Caco-2 (cell line): Measurements from ENCODE around the gene LMF2. TPM values are rescaled to one million over a fixed set of nuclear protein-coding genes. Genes with fewer than 3 reads are reported as not detected.

ENCODE experiments used
- BruUV-seq: library from RNA; stranded (reverse); fragments of 400-500 nt; replicated peaks from 2 replicates; lab custom pipeline; 2021; lab: Mats Ljungman, UMichigan
- CTCF ChIA-PET: fragments of 300-600 bp; sonication (Branson Sonifier 250); formaldehyde crosslinking; loops from one replicate; lab custom pipeline; 2022; ENCODE audit warnings: antibody characterized with exemption; lab: Charles Lee
- POLR2A ChIA-PET: fragments of 300-600 bp; sonication (Branson Sonifier 250); formaldehyde crosslinking; loops from one replicate; lab custom pipeline; 2022; ENCODE audit warnings: antibody characterized with exemption; lab: Charles Lee
- DNase-seq, 2 experiments: peaks; one replicate each; pipeline versions ENCODE4 v3.0.0 to v3.0.0-alpha.2; 2020 to 2022
- H3K27me3 ChIP-seq: replicated peaks from 2 replicates; pipeline ENCODE4 v1.6.0; 2011; ENCODE audit warnings: low read length; ENCODE audit not compliant: control insufficient read depth, insufficient read depth
- H3K36me3 ChIP-seq: 2 replicates; pipeline ENCODE4 v1.5.1; 2011; ENCODE audit warnings: low read length; ENCODE audit not compliant: control insufficient read depth, insufficient read depth
- H3K4me1 ChIP-seq: fragments of 250-450 bp; sonication (Bioruptor Pico); 2 replicates; pipeline ENCODE4 v1.5.1; 2020; ENCODE audit warnings: mild to moderate bottlenecking
- H3K4me3 ChIP-seq: 2 replicates; pipeline ENCODE4 v1.5.1; 2011; ENCODE audit warnings: low read depth, mild to moderate bottlenecking, control low read depth, low read length
- H3K9me3 ChIP-seq: fragments of 250-450 bp; sonication (Bioruptor Pico); 2 replicates; pipeline ENCODE4 v1.5.1; 2020; ENCODE audit warnings: mild to moderate bottlenecking, moderate library complexity
- H3K27ac Mint-ChIP-seq: one replicate; pipeline ENCODE4 v1.8.0; 2022; ENCODE audit warnings: mixed read lengths; ENCODE audit not compliant: unreplicated experiment
- H3K27me3 Mint-ChIP-seq: one replicate; pipeline ENCODE4 v1.8.0; 2022; ENCODE audit warnings: mixed read lengths; ENCODE audit not compliant: insufficient read depth, unreplicated experiment
- H3K36me3 Mint-ChIP-seq: one replicate; pipeline ENCODE4 v1.8.0; 2022; ENCODE audit warnings: mild to moderate bottlenecking, mixed read lengths; ENCODE audit not compliant: insufficient read depth, unreplicated experiment
- H3K4me1 Mint-ChIP-seq: one replicate; pipeline ENCODE4 v1.8.0; 2022; ENCODE audit warnings: low read depth, mixed read lengths; ENCODE audit not compliant: unreplicated experiment
- H3K4me3 Mint-ChIP-seq: one replicate; pipeline ENCODE4 v1.8.0; 2022; ENCODE audit warnings: mild to moderate bottlenecking, moderate library complexity, mixed read lengths; ENCODE audit not compliant: unreplicated experiment
- H3K9me3 Mint-ChIP-seq: one replicate; pipeline ENCODE4 v1.8.0; 2022; ENCODE audit warnings: mixed read lengths; ENCODE audit not compliant: unreplicated experiment
- intact Hi-C: fragments of 100-400 bp; cut with micrococcal nuclease; formaldehyde crosslinking; loops from one replicate; pipeline ENCODE4 v1.10.0; 2022; ENCODE audit not compliant: unreplicated experiment
- total RNA-seq: library from RNA; stranded (reverse); gene quantifications from 2 replicates; pipeline ENCODE4 v1.2.3, GENCODE V29; 2022
- TF ChIP-seq, protein P1 (sequence below), 2 experiments: fragments of 200-600 bp in 1 of 2; IDR thresholded peaks; 1 replicate in 1 of 2; 2 replicates in 1 of 2; pipeline versions ENCODE4 v1.5.1 to v1.8.0; 2011 to 2022; ENCODE audit warnings: antibody characterized with exemption in 1 of 2, control low read depth in 1 of 2, inconsistent platforms in 1 of 2, low read depth in 1 of 2, low read length in 1 of 2, mild to moderate bottlenecking in 1 of 2, moderate library complexity in 1 of 2; ENCODE audit not compliant: insufficient read depth in 1 of 2, severe bottlenecking in 1 of 2, unreplicated experiment in 1 of 2

The LMF2 gene
- total RNA-seq, 1 experiment from 2014 or later: 68.8 TPM

DNA sequence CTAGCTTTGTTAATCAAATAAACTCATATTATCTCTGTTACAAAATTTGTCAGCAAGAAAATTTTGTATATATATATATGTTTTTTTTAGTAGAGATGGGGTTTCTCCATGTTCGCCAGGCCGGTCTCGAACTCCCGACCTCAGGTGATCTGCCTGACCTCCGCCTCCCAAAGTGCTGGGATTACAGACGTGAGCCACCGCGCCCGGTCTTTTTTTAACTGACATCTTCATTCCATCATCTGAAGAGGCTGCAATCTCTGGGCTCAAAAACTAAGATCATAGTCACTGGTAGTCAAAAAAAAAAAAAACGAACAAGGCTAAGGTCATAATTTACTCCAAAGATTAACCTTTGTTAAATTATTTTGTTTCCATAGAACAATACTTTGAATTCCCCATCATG lies 32.9 kb upstream of the LMF2 start:
- Mint-ChIP-seq H3K27me3 (no peaks in the 10 kb centered on the region), H3K36me3 (peaks cover 6% of the 10 kb centered on the region), H3K4me3 (no peak overlapping the region), H3K27ac (no peak overlapping the region), H3K9me3 (no peaks in the 10 kb centered on the region), H3K4me1 (peaks cover 7% of the 10 kb centered on the region)
- CTCF ChIA-PET: interaction anchor here (0.6 to 1.7 kb wide), 3 partner anchors 15 to 26 kb away, joined by 3 to 9 read pairs (median 3); partner anchors contain the start of genes SCO2 and SYCE3
- POLR2A ChIA-PET: no interaction called here
- Histone ChIP-seq H3K27me3 (no peaks in the 10 kb centered on the region), H3K4me1 (peaks cover 25% of the 10 kb centered on the region), H3K36me3 (no peaks in the 10 kb centered on the region), H3K4me3 (no peak overlapping the region), H3K9me3 (no peaks in the 10 kb centered on the region)
- DNase-seq: no peak
- BruUV-seq: no TSS peak
- TF ChIP-seq, protein P1, sequence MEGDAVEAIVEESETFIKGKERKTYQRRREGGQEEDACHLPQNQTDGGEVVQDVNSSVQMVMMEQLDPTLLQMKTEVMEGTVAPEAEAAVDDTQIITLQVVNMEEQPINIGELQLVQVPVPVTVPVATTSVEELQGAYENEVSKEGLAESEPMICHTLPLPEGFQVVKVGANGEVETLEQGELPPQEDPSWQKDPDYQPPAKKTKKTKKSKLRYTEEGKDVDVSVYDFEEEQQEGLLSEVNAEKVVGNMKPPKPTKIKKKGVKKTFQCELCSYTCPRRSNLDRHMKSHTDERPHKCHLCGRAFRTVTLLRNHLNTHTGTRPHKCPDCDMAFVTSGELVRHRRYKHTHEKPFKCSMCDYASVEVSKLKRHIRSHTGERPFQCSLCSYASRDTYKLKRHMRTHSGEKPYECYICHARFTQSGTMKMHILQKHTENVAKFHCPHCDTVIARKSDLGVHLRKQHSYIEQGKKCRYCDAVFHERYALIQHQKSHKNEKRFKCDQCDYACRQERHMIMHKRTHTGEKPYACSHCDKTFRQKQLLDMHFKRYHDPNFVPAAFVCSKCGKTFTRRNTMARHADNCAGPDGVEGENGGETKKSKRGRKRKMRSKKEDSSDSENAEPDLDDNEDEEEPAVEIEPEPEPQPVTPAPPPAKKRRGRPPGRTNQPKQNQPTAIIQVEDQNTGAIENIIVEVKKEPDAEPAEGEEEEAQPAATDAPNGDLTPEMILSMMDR (IDR thresholded peaks at IDR 0.05; ENCODE audit: insufficient read depth in 1 of 2, low read depth in 1 of 2, low read length in 1 of 2, severe bottlenecking in 1 of 2, unreplicated experiment in 1 of 2): no peak
- intact Hi-C loops: no loop called here

DNA sequence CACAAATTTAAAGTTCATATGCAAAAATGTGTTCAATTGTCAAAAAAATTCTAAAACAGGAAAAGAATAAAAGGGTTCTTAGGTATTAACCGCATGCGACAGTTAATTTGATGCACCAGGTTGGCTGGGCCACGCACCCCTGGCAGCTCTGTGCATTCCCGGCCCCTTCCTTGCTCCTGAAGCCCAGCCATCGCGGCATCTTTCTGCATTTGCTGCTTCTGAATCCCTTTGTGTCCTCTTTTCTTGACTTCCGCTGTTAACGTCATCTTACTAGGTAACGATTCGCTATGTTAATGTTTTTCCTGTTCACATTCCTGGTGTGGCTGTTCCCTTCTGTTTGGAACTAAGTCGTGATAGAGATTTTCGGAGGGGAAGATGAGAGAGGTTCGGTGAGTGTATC lies 30.3 kb upstream of the LMF2 start:
- Mint-ChIP-seq H3K27ac (peak overlapping the region; percentile 2), H3K36me3 (peaks cover 1% of the 10 kb centered on the region), H3K27me3 (no peaks in the 10 kb centered on the region), H3K4me3 (no peak overlapping the region), H3K4me1 (peaks cover 28% of the 10 kb centered on the region), H3K9me3 (no peaks in the 10 kb centered on the region)
- no peaks in the 10 kb centered on the region for H3K9me3 ChIP-seq
- H3K36me3 ChIP-seq: no peaks in the 10 kb centered on the region
- H3K4me3 ChIP-seq: no peak overlapping the region
- ChIA-PET CTCF (no interaction called here), POLR2A (interaction anchor here (0.6 kb wide), 1 partner anchor 12 kb away, joined by 3 read pairs; the partner anchor contains the start of gene SCO2)
- no TSS peak for BruUV-seq
- TF ChIP-seq, protein P1 (IDR thresholded peaks at IDR 0.05; ENCODE audit: insufficient read depth in 1 of 2, low read depth in 1 of 2, low read length in 1 of 2, severe bottlenecking in 1 of 2, unreplicated experiment in 1 of 2): no peak
- intact Hi-C loops: no loop called here
- H3K4me1 ChIP-seq: peaks cover 45% of the 10 kb centered on the region
- no peak for DNase-seq
- H3K27me3 ChIP-seq: no peaks in the 10 kb centered on the region

DNA sequence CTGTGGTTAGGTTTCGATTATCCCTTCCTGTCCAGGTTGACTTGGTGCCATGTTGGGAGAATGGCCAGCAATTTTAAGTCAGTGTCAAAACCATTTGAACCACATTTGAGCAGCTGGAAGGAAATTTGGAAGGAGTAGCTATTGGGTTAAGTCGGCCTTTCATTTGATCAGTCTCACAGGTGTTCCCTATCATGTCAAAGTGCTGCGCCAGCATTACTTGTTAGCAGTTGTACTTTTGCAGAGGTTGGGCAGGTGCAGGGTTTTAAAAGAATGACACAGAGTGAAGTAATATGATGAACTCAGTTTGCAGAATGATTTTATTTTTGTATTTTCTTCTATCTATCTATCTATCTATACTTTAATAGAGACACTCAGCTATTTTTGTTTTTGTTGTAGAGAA lies 28.7 kb upstream of the LMF2 start:
- Histone ChIP-seq H3K27me3 (no peaks in the 10 kb centered on the region), H3K36me3 (no peaks in the 10 kb centered on the region), H3K9me3 (no peaks in the 10 kb centered on the region), H3K4me3 (no peak overlapping the region), H3K4me1 (peaks cover 52% of the 10 kb centered on the region)
- ChIA-PET CTCF (interaction anchor here (1.2 kb wide), 1 partner anchor 10 kb away, joined by 3 read pairs; no protein-coding TSS in a partner anchor), POLR2A (interaction anchor here (0.7 kb wide), 1 partner anchor 9 kb away, joined by 11 read pairs; the partner anchor contains the start of gene KLHDC7B)
- TF ChIP-seq, protein P1 (IDR thresholded peaks at IDR 0.05; ENCODE audit: insufficient read depth in 1 of 2, low read depth in 1 of 2, low read length in 1 of 2, severe bottlenecking in 1 of 2, unreplicated experiment in 1 of 2): no peak
- Mint-ChIP-seq H3K4me1 (peaks cover 32% of the 10 kb centered on the region), H3K4me3 (no peak overlapping the region), H3K9me3 (no peaks in the 10 kb centered on the region), H3K27me3 (no peaks in the 10 kb centered on the region), H3K27ac (no peak overlapping the region), H3K36me3 (peaks cover 15% of the 10 kb centered on the region)
- no peak for DNase-seq
- intact Hi-C loops: no loop called here
- BruUV-seq: no TSS peak
